ENCODE data around the gene CASR. TPM values are rescaled to one million over a fixed set of nuclear protein-coding genes. Genes with fewer than 3 reads are reported as not detected.
A peak's percentile ranks its signal among the peaks of the same experiment; 100 is the strongest.

CASR gene
- total and polyA plus RNA-seq, 12 donors: 0.03 to 0.55 (median 0.08) TPM; not detected in 6

GRCh38 chr3:122234117-122234516 is 50.6 kb downstream of the CASR start:
- H3K4me3 ChIP-seq: no peak overlapping the region

GRCh38 chr3:122235147-122235546 is 51.7 kb downstream of the CASR start:
- H3K4me1 ChIP-seq (replicated peaks in 1 of 2): no peaks in the 10 kb centered on the region
- intact Hi-C loops (cut with DNase I): no loop called here
- H3K9me3 ChIP-seq (replicated peaks in 1 of 3): no peaks in the 10 kb centered on the region
- no peak overlapping the region for H3K27ac ChIP-seq
- H3K36me3 ChIP-seq (replicated peaks in 1 of 2): no peaks in the 10 kb centered on the region
- DNase-seq: no peak
- no peaks in the 10 kb centered on the region for H3K27me3 ChIP-seq
- H3K4me3 ChIP-seq: no peak overlapping the region
- TF ChIP-seq CTCF (IDR thresholded peaks at IDR 0.05) (no peak), POLR2A (IDR thresholded peaks at IDR 0.05) (no peak)
- 81 to 89% (median 88%) methylated on average over 3 of the region's 3 CpGs for WGBS, 4 donors

More at GRCh38 chr3:122234117-122234516, 50.6 kb downstream of the CASR start:
- TF ChIP-seq CTCF (IDR thresholded peaks at IDR 0.05) (no peak), POLR2A (IDR thresholded peaks at IDR 0.05) (no peak)
- Histone ChIP-seq H3K9me3 (replicated peaks in 1 of 3) (no peaks in the 10 kb centered on the region), H3K4me1 (replicated peaks in 1 of 2) (no peaks in the 10 kb centered on the region), H3K27ac (no peak overlapping the region), H3K27me3 (no peaks in the 10 kb centered on the region), H3K36me3 (replicated peaks in 1 of 2) (no peaks in the 10 kb centered on the region)
- intact Hi-C loops (cut with DNase I): no loop called here
- WGBS, 4 donors: 45 to 56% (median 51%) methylated on average over 1 of the region's 1 CpG
- DNase-seq: no peak

- Histone ChIP-seq H3K9me3 (replicated peaks in 1 of 3) (no peaks in the 10 kb centered on the region), H3K36me3 (replicated peaks in 1 of 2) (no peaks in the 10 kb centered on the region), H3K4me1 (replicated peaks in 1 of 2) (no peaks in the 10 kb centered on the region), H3K27ac (no peak overlapping the region), H3K4me3 (no peak overlapping the region), H3K27me3 (no peaks in the 10 kb centered on the region)
- intact Hi-C loops (cut with DNase I): no loop called here
- 78 to 90% (median 78%) methylated on average over 2 of the region's 2 CpGs; no CpG with 5 or more reads in 1 of the 4 donors for WGBS, 4 donors
- DNase-seq: no peak
- no peak for TF ChIP-seq CTCF (IDR thresholded peaks at IDR 0.05)
- no peak for TF ChIP-seq POLR2A (IDR thresholded peaks at IDR 0.05)
Observed at GRCh38 chr3:122239112-122239511, 55.6 kb downstream of the CASR start.

- peak overlapping the region in 2 of 5 donors; percentile 66 to 80 for H3K27ac ChIP-seq
- no peak for TF ChIP-seq CTCF (IDR thresholded peaks at IDR 0.05)
- no peak for TF ChIP-seq POLR2A (IDR thresholded peaks at IDR 0.05)
- no peak for DNase-seq
- no peak overlapping the region for H3K4me3 ChIP-seq
- H3K4me1 ChIP-seq (replicated peaks in 1 of 2): no peaks in the 10 kb centered on the region
- no peaks in the 10 kb centered on the region for H3K36me3 ChIP-seq (replicated peaks in 1 of 2)
- 33 to 47% (median 40%) methylated on average over 7 of the region's 7 CpGs for WGBS, 4 donors
- no peaks in the 10 kb centered on the region for H3K27me3 ChIP-seq
- no peaks in the 10 kb centered on the region for H3K9me3 ChIP-seq (replicated peaks in 1 of 3)
- intact Hi-C loops (cut with DNase I): no loop called here
Observed at GRCh38 chr3:122245513-122246174, 62.2 kb downstream of the CASR start.
